ENCODE measurements around the gene FMN1. TPM values are rescaled to one million over a fixed set of nuclear protein-coding genes. Genes with fewer than 3 reads are reported as not detected.

Gene FMN1
- total RNA-seq, 1 experiment from 2014 or later, result 87.0 TPM

- in situ Hi-C loops (cut with HindIII; ENCODE audit: low pct_unique_long_range_greater_than_20kb, low sequenced_read_pairs), result no loop called here
- no peak for DNase-seq (ENCODE audit: low read depth, low spot score)
These were observed 26.1 kb downstream of the FMN1 start for GRCh38 chr15:33168444-33168843.

GRCh38 chr15:33163816-33164215 lies 30.7 kb downstream of the FMN1 start:
- no peak for DNase-seq (ENCODE audit: low read depth, low spot score)
- in situ Hi-C loops (cut with HindIII; ENCODE audit: low pct_unique_long_range_greater_than_20kb, low sequenced_read_pairs), result no loop called here

GRCh38 chr15:33161209-33161608 lies 33.3 kb downstream of the FMN1 start:
- in situ Hi-C loops (cut with HindIII; ENCODE audit: low pct_unique_long_range_greater_than_20kb, low sequenced_read_pairs), result no loop called here
- no peak for DNase-seq (ENCODE audit: low read depth, low spot score)

- DNase-seq (ENCODE audit: low read depth, low spot score), result no peak
- in situ Hi-C loops (cut with HindIII; ENCODE audit: low pct_unique_long_range_greater_than_20kb, low sequenced_read_pairs), result no loop called here
These were observed 33.8 kb downstream of the FMN1 start for GRCh38 chr15:33160581-33161165.

- peak; percentile 80 for DNase-seq (ENCODE audit: low read depth, low spot score)
- in situ Hi-C loops (cut with HindIII; ENCODE audit: low pct_unique_long_range_greater_than_20kb, low sequenced_read_pairs), result no loop called here
These were observed 34.6 kb downstream of the FMN1 start for GRCh38 chr15:33159726-33160453.

- in situ Hi-C loops (cut with HindIII; ENCODE audit: low pct_unique_long_range_greater_than_20kb, low sequenced_read_pairs), result no loop called here
- peak; percentile 96 for DNase-seq (ENCODE audit: low read depth, low spot score)
These were observed 36.1 kb downstream of the FMN1 start for GRCh38 chr15:33158366-33158765.

- in situ Hi-C loops (cut with HindIII; ENCODE audit: low pct_unique_long_range_greater_than_20kb, low sequenced_read_pairs), result no loop called here
- no peak for DNase-seq (ENCODE audit: low read depth, low spot score)
These were observed 37.0 kb downstream of the FMN1 start for GRCh38 chr15:33157371-33158037.

GRCh38 chr15:33155691-33156420 lies 38.7 kb downstream of the FMN1 start:
- in situ Hi-C loops (cut with HindIII; ENCODE audit: low pct_unique_long_range_greater_than_20kb, low sequenced_read_pairs), result no loop called here
- DNase-seq (ENCODE audit: low read depth, low spot score), result no peak

- in situ Hi-C loops (cut with HindIII; ENCODE audit: low pct_unique_long_range_greater_than_20kb, low sequenced_read_pairs), result no loop called here
- DNase-seq (ENCODE audit: low read depth, low spot score), result peak; percentile 100
These were observed 40.0 kb downstream of the FMN1 start for GRCh38 chr15:33154351-33155166.

- DNase-seq (ENCODE audit: low read depth, low spot score), result no peak
- in situ Hi-C loops (cut with HindIII; ENCODE audit: low pct_unique_long_range_greater_than_20kb, low sequenced_read_pairs), result no loop called here
These were observed 41.0 kb downstream of the FMN1 start for GRCh38 chr15:33153548-33153947.

- in situ Hi-C loops (cut with HindIII; ENCODE audit: low pct_unique_long_range_greater_than_20kb, low sequenced_read_pairs), result no loop called here
- DNase-seq (ENCODE audit: low read depth, low spot score), result peak; percentile 75
These were observed 41.9 kb downstream of the FMN1 start for GRCh38 chr15:33152502-33153109.

GRCh38 chr15:33150971-33151370 lies 43.5 kb downstream of the FMN1 start:
- in situ Hi-C loops (cut with HindIII; ENCODE audit: low pct_unique_long_range_greater_than_20kb, low sequenced_read_pairs), result no loop called here
- DNase-seq (ENCODE audit: low read depth, low spot score), result peak; percentile 58

GRCh38 chr15:33150431-33150941 lies 44.0 kb downstream of the FMN1 start:
- DNase-seq (ENCODE audit: low read depth, low spot score), result no peak
- in situ Hi-C loops (cut with HindIII; ENCODE audit: low pct_unique_long_range_greater_than_20kb, low sequenced_read_pairs), result no loop called here

- in situ Hi-C loops (cut with HindIII; ENCODE audit: low pct_unique_long_range_greater_than_20kb, low sequenced_read_pairs), result no loop called here
- DNase-seq (ENCODE audit: low read depth, low spot score), result peak; percentile 54
These were observed 44.6 kb downstream of the FMN1 start for GRCh38 chr15:33149919-33150318.

GRCh38 chr15:33148129-33148751 lies 46.3 kb downstream of the FMN1 start:
- in situ Hi-C loops (cut with HindIII; ENCODE audit: low pct_unique_long_range_greater_than_20kb, low sequenced_read_pairs), result no loop called here
- DNase-seq (ENCODE audit: low read depth, low spot score), result peak; percentile 85

- in situ Hi-C loops (cut with HindIII; ENCODE audit: low pct_unique_long_range_greater_than_20kb, low sequenced_read_pairs), result no loop called here
These were observed 48.5 kb downstream of the FMN1 start for GRCh38 chr15:33146051-33146450.

More at GRCh38 chr15:33146051-33146450, 48.5 kb downstream of the FMN1 start:
- DNase-seq (ENCODE audit: low read depth, low spot score), result no peak
